Measurements from ENCODE around the gene SKAP1.

DNA sequence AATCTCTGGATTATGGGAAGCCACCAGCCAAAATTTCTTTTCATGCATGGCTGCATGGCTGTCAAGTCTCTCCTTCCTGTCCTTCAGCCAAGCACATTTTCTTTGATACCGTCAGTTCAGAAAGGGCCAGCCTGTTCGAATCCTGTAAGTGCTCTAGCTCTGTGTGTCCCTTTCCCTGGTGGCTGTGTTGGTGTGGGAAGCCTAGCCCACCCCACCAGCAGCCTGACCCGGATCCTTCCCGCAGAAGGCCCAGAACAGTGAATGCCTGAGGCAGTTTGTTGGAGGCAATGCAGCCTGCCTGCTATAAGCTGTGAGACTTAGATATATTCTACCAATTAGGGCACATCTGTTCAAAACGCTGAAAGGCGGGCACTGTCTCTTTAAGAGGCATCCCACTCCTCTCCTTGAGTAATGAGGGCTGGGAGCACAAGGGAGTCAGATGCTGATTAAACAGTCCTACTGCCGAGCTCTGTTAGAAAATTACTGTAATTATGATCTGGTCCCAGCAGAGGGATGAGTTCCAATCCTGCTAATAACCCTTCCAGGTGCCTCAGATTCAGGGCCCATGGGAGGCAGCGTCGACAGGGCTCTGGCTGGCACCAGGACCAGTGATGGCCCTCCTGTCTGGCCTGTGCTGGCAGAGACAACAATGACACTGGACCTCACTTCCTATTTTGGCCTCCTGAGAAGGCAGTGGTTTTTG is 304.0 kb downstream of the SKAP1 start:
- TF ChIP-seq, protein P1, sequence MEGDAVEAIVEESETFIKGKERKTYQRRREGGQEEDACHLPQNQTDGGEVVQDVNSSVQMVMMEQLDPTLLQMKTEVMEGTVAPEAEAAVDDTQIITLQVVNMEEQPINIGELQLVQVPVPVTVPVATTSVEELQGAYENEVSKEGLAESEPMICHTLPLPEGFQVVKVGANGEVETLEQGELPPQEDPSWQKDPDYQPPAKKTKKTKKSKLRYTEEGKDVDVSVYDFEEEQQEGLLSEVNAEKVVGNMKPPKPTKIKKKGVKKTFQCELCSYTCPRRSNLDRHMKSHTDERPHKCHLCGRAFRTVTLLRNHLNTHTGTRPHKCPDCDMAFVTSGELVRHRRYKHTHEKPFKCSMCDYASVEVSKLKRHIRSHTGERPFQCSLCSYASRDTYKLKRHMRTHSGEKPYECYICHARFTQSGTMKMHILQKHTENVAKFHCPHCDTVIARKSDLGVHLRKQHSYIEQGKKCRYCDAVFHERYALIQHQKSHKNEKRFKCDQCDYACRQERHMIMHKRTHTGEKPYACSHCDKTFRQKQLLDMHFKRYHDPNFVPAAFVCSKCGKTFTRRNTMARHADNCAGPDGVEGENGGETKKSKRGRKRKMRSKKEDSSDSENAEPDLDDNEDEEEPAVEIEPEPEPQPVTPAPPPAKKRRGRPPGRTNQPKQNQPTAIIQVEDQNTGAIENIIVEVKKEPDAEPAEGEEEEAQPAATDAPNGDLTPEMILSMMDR (IDR thresholded peaks at IDR 0.05), result no peak
- TF ChIP-seq ZFX (IDR thresholded peaks at IDR 0.05; ENCODE audit: borderline replicate concordance), result no peak
